B cell (primary cell): ENCODE results near the gene MAL. TPM values are rescaled to one million over a fixed set of nuclear protein-coding genes. Genes with fewer than 3 reads are reported as not detected.

Experiments
- ATAC-seq: fragments of 200-7000 bp; cut with Tn5 transposase; one replicate; pipeline ENCODE4 v1.10.0; 2021; ENCODE audit warnings: low read depth, mild to moderate bottlenecking, moderate number of reproducible peaks, moderate library complexity
- CTCF ChIA-PET: fragments of 350-600 bp; sonication (Branson Sonifier 250); formaldehyde crosslinking; loops from one replicate; lab custom pipeline; 2021; ENCODE audit warnings: antibody characterized with exemption, inconsistent platforms; lab: Charles Lee
- POLR2A ChIA-PET: fragments of 350-600 bp; sonication (Branson Sonifier 250); formaldehyde crosslinking; loops from one replicate; lab custom pipeline; 2021; ENCODE audit warnings: antibody characterized with exemption; lab: Charles Lee
- DNase-seq: peaks from one replicate; pipeline ENCODE4 v3.0.0; 2013
- H2AFZ ChIP-seq: 2 replicates; pipeline ENCODE4 v1.6.1; 2012; ENCODE audit warnings: mild to moderate bottlenecking, low read depth, low read length; ENCODE audit not compliant: insufficient read depth, poor library complexity, severe bottlenecking
- H3K27ac ChIP-seq, 2 donors: 1 replicate in 1 of 2; 2 replicates in 1 of 2; pipeline ENCODE4 v1.5.1; 2012 to 2013; ENCODE audit warnings: low read length in 2 of 2, mild to moderate bottlenecking in 2 of 2, moderate library complexity in 1 of 2
- H3K27me3 ChIP-seq, 4 experiments: fragments of 200-600 bp in 1 of 4; sonication (generic) in 1 of 4; replicated peaks in 1 of 4; 1 replicate in 2 of 4; 2 replicates in 2 of 4; pipeline versions ENCODE4 v1.6.1 to v1.7.0; 2013 to 2016; ENCODE audit warnings: low read length in 3 of 4, mild to moderate bottlenecking in 2 of 4, mixed read lengths in 1 of 4, moderate library complexity in 1 of 4; ENCODE audit not compliant: insufficient read depth in 4 of 4, control insufficient read depth in 3 of 4; ENCODE audit errors: control extremely low read depth in 1 of 4
- H3K36me3 ChIP-seq, 2 experiments: replicated peaks in 1 of 2; 1 replicate in 1 of 2; 2 replicates in 1 of 2; pipeline versions ENCODE4 v1.6.1 to v1.7.1; 2013; ENCODE audit warnings: low read length in 1 of 2; ENCODE audit not compliant: insufficient read depth in 2 of 2, control insufficient read depth in 1 of 2; ENCODE audit errors: control extremely low read depth in 1 of 2, extremely low read depth in 1 of 2
- H3K4me1 ChIP-seq, 2 donors: fragments of 200-600 bp in 1 of 2; sonication (generic) in 1 of 2; 1 replicate in 1 of 2; 2 replicates in 1 of 2; pipeline versions ENCODE4 v1.5.1 to v1.6.1; 2013 to 2017; ENCODE audit warnings: low read length in 2 of 2; ENCODE audit not compliant: control insufficient read depth in 2 of 2, insufficient read depth in 2 of 2
- H3K4me2 ChIP-seq: replicated peaks from 2 replicates; pipeline ENCODE3; 2012; ENCODE audit warnings: mild to moderate bottlenecking, low read depth, low read length; ENCODE audit not compliant: poor library complexity, severe bottlenecking
- H3K4me3 ChIP-seq, 5 experiments: fragments of 200-600 bp in 1 of 5; sonication (generic) in 1 of 5; 1 replicate in 3 of 5; 2 replicates in 2 of 5; pipeline versions ENCODE4 v1.5.1 to v1.7.0; 2011 to 2016; ENCODE audit warnings: low read length in 4 of 5, mild to moderate bottlenecking in 4 of 5, low read depth in 2 of 5, control low read depth in 1 of 5, moderate library complexity in 1 of 5; ENCODE audit not compliant: insufficient read depth in 1 of 5; ENCODE audit errors: control extremely low read depth in 1 of 5, extremely low read depth in 1 of 5
- H3K79me2 ChIP-seq: fragments of 200-600 bp; sonication (generic); one replicate; pipeline ENCODE4 v1.6.0; 2016; ENCODE audit warnings: low read length; ENCODE audit not compliant: control insufficient read depth, insufficient read depth
- H3K9ac ChIP-seq: fragments of 200-600 bp; sonication (generic); 2 replicates; pipeline ENCODE4 v1.6.1; 2017; ENCODE audit warnings: mild to moderate bottlenecking, low read length, moderate library complexity
- H3K9me3 ChIP-seq, 3 donors: one replicate each; pipeline versions ENCODE4 v1.6.1 to v1.7.1; 2013; ENCODE audit warnings: low read length in 2 of 3; ENCODE audit not compliant: control insufficient read depth in 2 of 3, insufficient read depth in 1 of 3; ENCODE audit errors: control extremely low read depth in 1 of 3
- H4K20me1 ChIP-seq: 2 replicates; pipeline ENCODE4 v1.6.0; 2012; ENCODE audit warnings: mild to moderate bottlenecking, low read length; ENCODE audit not compliant: insufficient read depth, control insufficient read depth, poor library complexity, severe bottlenecking
- H3K27ac Mint-ChIP-seq: one replicate; pipeline ENCODE4 v1.8.0; 2021; ENCODE audit warnings: mixed read lengths
- H3K27me3 Mint-ChIP-seq: one replicate; pipeline ENCODE4 v1.8.0; 2021; ENCODE audit warnings: mixed read lengths
- H3K4me1 Mint-ChIP-seq: one replicate; pipeline ENCODE4 v1.8.0; 2021; ENCODE audit warnings: mixed read lengths
- H3K4me3 Mint-ChIP-seq: one replicate; pipeline ENCODE4 v1.8.0; 2021; ENCODE audit warnings: mixed read lengths
- H3K9me3 Mint-ChIP-seq: one replicate; pipeline ENCODE4 v1.8.0; 2022; ENCODE audit warnings: mixed read lengths; ENCODE audit not compliant: insufficient read depth
- CTCF ChIP-seq: fragments of 200-600 bp; IDR thresholded peaks from one replicate; pipeline ENCODE4 v1.8.0; 2022; ENCODE audit warnings: antibody characterized with exemption, mild to moderate bottlenecking
- EZH2 ChIP-seq: IDR thresholded peaks from 2 replicates; pipeline ENCODE4 v1.6.1; 2012; ENCODE audit warnings: borderline replicate concordance, low read depth, mild to moderate bottlenecking, moderate library complexity, low read length; ENCODE audit not compliant: insufficient read depth, poor library complexity, severe bottlenecking
- WGBS: methylation state at CpG from one replicate; pipeline ENCODE4 v1.1.5; 2013; ENCODE audit warnings: missing lambda C conversion rate; ENCODE audit not compliant: insufficient coverage; 5-methylcytosine and 5-hydroxymethylcytosine counted together
- intact Hi-C: fragments of 100-400 bp; cut with micrococcal nuclease; formaldehyde crosslinking; loops from one replicate; pipeline ENCODE4 v1.10.0; 2022
- polyA plus RNA-seq: library from polyadenylated mRNA; depleted of rRNA; stranded (reverse); fragments of >200 nt; gene quantifications from 2 replicates; pipeline ENCODE4 v1.2.3, GENCODE V29; 2012
- total RNA-seq, 2 donors: library from RNA; stranded (reverse); fragments of 120-200 nt in 1 of 2; gene quantifications; 1 replicate in 1 of 2; 2 replicates in 1 of 2; pipeline versions ENCODE4 v1.2.3 to v1.2.4, GENCODE V29; 2013 to 2022

Gene MAL
- total and polyA plus RNA-seq, 2 donors (not counting 1 experiment from before 2014, with no cell fraction given), result 0.74 to 3.0 TPM

- Mint-ChIP-seq H3K4me1 (no peaks in the 10 kb centered on the region), H3K9me3 (no peaks in the 10 kb centered on the region), H3K4me3 (no peak overlapping the region), H3K27me3 (peaks cover 16% of the 10 kb centered on the region), H3K27ac (no peak overlapping the region)
- Histone ChIP-seq H3K79me2 (no peaks in the 10 kb centered on the region), H3K4me2 (no peak overlapping the region), H3K27ac (no peak overlapping the region), H3K9me3 (peaks cover 0 to 7% (median 0%) of the 10 kb centered on the region in 3 donors), H3K9ac (no peak overlapping the region), H3K4me1 (no peaks in the 10 kb centered on the region), H4K20me1 (no peaks in the 10 kb centered on the region), H3K4me3 (no peak overlapping the region), H3K36me3 (no peaks in the 10 kb centered on the region), H2AFZ (no peak overlapping the region), H3K27me3 (no peaks in the 10 kb centered on the region)
- WGBS, result 79% methylated on average over 11 of the region's 15 CpGs
- intact Hi-C loops, result no loop called here
- no peak for TF ChIP-seq EZH2
- TF ChIP-seq CTCF, result no peak
- ChIA-PET CTCF (no interaction called here), POLR2A (no interaction called here)
- ATAC-seq (no peak), DNase-seq (no peak)
Measured at GRCh38 chr2:94987074-94988020, 38.2 kb upstream of the MAL start.

GRCh38 chr2:94990956-94991355 is 34.6 kb upstream of the MAL start:
- TF ChIP-seq EZH2 (no peak), CTCF (no peak)
- intact Hi-C loops, result no loop called here
- no peak overlapping the region for H3K4me3 ChIP-seq
- ChIA-PET CTCF (no interaction called here), POLR2A (no interaction called here)
- H3K4me2 ChIP-seq, result no peak overlapping the region
- no peaks in the 10 kb centered on the region for H3K4me1 ChIP-seq
- no peaks in the 10 kb centered on the region for H3K27me3 ChIP-seq
- DNase-seq (no peak), ATAC-seq (no peak)
- H3K4me3 Mint-ChIP-seq, result no peak overlapping the region
- H3K4me1 Mint-ChIP-seq, result no peaks in the 10 kb centered on the region
- no peak overlapping the region for H2AFZ ChIP-seq
- H3K9ac ChIP-seq, result no peak overlapping the region
- H3K27me3 Mint-ChIP-seq, result peaks cover 30% of the 10 kb centered on the region
- H3K9me3 Mint-ChIP-seq, result no peaks in the 10 kb centered on the region
- H3K27ac ChIP-seq, result no peak overlapping the region
- no peak overlapping the region for H3K27ac Mint-ChIP-seq
- H3K36me3 ChIP-seq, result no peaks in the 10 kb centered on the region
- peaks cover 0 to 12% (median 0%) of the 10 kb centered on the region in 3 donors for H3K9me3 ChIP-seq
- no peaks in the 10 kb centered on the region for H4K20me1 ChIP-seq
- H3K79me2 ChIP-seq, result no peaks in the 10 kb centered on the region
